CD4-positive, alpha-beta T cell treated with Interleukin-4 for 1 hour (primary cell): Measurements from ENCODE around the gene LPIN1.
A peak's percentile ranks its signal among the peaks of the same experiment; 100 is the strongest.
"Not testable (repeated sequence)": the region's sequence is repeated elsewhere in the genome, so short reads cannot be mapped to it uniquely, and the experiment has no call there.

Experiments used
- DNase-seq, 2 donors: peaks; one replicate each; pipeline ENCODE4 v3.0.0-alpha.2; 2020 to 2022

Gene LPIN1

DNA sequence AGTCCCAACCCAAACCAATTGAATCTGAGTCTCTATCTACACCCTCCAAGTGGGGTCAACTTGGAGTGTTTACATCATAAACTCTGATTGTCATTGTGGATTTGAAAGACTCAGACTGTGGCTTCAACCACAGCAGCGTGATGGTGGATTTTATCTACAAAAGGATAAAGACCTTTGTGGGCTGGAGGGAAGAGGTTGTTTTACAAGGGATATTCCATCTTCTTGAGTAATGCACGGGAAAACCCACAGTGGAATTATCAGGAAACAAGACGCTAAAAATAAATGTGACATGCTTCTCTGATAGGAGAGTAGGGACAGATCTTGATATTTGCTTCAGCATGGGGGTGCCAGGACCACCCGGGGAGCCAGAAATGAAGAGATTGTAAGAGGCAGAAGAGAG lies 93.5 kb downstream of the LPIN1 start:
- DNase-seq, result no peak

DNA sequence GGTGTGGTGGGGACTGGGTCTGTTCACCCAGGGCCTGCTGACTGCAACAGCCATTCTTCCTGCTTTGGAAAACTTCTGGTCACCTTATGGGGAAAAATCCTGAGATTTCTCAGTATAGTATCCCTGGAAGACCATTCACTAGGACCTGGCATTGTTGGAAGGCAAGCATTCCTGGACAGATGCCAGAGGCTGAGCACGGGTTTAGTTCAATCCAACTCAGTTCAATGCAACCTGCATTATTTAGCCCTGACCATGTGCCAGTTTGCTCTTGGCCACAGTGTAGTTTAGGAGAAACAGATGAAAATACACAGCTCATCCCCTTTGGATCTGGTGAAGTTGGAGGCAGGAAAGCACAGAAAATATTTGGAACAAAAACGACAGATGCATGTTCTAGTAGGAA lies 95.9 kb downstream of the LPIN1 start:
- no peak for DNase-seq

DNA sequence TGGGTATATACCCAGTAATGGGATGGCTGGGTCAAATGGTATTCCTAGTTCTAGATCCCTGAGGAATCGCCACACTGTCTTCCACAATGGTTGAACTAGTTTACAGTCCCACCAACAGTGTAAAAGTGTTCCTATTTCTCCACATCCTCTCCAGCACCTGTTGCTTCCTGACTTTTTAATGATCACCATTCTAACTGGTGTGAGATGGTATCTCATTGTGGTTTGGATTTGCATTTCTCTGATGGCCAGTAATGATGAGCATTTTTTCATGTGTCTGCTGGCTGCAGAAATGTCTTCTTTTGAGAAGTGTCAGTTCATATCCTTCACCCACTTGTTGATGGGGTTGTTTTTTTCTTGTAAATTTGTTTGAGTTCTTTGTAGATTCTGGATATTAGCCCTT lies 98.4 kb downstream of the LPIN1 start:
- DNase-seq, result not testable (repeated sequence)

DNA sequence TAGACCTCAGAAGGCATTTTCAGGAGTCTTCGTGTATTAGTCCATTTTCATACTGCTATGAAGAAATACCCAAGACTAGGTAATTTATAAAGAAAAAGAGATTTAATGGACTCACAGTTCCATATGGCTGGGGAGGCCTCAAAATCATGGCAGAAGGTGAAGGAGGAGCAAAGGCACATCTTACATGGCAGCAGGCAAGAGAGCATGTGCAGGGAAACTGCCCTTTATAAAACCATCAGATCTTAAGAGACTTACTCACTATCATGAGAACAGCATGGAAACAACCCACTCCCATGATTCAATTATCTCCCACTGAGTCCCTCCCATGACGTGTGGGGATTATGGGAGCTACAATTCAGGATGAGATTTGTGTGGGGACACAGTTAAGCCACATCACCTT lies 101.5 kb downstream of the LPIN1 start:
- not testable (repeated sequence) for DNase-seq

DNA sequence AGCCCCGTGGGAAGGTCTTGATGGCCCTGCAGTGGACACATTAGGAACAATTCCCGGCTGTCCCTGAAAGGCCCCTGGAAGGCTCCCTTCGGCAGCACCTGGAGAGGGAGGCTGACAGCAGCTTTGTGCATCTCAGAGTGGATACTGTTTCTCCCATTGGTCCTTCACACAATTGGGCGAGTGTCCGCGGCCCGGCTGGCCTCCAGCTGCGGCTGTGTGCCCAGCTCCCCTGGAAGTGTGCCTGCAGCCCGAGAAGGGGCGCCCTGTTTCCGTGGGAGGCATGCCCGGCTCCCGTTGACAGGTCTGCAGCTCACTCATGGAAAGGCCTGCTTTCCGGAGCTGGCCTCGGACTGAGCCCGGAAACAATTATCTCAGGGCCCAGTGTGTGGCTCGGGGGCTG lies 103.7 kb downstream of the LPIN1 start:
- DNase-seq, result no peak

DNA sequence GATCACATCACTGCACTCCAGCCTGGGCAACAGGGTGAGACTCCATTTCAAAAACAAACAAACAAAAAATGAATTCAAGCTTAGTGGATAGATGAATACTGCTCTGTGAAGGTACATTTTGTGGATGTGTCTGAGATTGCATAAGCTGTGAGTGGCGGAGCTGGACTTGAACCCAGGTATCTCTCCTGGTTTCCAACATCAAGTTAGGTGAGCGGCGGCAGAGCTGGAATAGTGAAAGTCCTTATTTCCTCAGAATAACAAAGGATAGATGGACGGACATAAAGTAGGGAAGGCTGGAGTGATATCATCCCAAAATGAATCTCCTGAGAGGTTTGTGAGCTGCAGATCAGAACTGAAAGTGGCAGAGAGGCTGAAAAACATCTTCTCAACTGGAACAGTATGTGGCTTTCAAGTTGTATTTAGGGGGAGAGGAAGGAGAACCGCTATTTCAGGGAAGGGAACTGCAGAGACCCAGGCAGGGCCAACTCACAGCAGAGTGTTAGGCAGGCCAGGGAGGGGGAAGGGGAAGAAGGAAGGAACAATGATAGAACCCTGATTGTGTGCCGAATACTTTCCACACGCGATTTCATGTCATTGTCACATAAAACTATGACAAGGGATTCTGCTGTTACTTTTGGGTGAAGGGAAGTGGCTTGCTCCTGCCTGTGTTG lies 106.2 kb downstream of the LPIN1 start:
- DNase-seq, result no peak

DNA sequence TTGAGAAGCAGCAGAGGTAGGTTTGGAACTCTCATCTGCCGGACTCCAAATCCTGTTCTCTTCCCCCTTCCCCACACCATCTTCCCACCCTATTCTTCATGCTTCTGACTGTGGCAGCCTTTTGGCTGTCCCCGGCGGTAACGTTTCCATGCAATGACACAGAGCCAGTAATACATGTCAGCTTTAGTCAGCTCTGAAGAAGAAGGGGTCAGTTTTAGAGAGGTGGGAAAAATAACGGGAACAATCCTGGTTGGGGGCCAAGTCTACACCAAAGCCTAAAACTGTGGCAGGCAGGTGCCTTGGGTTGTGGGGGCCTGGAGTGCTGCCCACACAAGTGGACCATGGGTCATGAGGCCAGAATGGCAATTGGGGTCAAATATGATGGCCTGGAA lies 106.8 kb downstream of the LPIN1 start:
- no peak for DNase-seq

DNA sequence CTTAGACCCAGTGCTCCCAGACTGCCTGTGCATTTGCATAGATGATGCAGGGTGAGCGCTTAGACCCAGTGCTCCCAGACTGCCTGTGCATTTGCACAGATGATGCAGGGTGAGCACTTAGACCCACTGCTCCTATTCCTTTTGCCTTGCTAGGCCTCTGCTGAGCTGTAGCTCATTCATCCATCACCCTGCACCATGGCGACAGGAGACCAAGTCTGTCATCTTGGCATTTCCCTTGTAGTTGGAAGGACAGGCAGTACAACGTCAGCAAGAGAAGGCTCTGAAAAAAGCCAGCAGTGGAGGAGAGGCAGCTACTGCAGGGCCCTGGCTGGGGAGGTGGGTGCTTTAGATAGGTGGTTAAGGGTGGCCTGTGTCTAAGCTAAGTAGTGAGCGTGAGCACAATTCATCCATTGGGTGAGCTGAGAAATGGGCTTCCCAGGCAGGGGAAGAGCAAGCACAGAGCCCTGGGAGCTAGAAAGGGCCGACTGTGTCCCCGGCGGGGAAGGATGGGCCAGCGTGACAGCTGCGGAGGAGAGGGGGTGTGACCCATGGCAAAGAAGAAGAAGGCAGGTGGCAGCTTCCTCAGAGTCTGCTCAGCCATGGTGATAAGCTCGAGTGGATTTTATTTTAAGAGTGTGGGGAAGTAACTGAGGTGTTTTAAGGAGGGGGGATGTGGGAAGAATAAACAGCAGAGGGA lies 108.8 kb downstream of the LPIN1 start:
- DNase-seq, result no peak

DNA sequence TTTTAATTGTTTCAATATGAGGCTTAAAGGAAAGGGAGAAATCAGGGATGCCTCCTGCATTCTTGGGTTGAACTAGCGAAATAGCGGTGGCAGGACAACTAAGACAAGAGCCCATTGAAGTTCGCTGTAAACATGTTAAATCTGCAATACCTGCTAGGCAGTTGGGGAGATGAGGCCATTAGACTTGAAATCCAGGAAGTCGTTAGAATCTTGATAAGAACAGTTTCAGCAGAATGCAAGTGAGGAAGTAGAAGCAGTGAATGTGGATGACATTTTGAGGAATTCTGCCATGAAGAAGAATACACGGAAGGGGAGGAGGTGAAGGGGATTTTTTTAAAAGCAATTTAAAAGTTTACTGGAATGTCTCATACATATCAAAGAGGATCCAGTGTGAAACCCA lies 109.7 kb downstream of the LPIN1 start:
- no peak for DNase-seq

DNA sequence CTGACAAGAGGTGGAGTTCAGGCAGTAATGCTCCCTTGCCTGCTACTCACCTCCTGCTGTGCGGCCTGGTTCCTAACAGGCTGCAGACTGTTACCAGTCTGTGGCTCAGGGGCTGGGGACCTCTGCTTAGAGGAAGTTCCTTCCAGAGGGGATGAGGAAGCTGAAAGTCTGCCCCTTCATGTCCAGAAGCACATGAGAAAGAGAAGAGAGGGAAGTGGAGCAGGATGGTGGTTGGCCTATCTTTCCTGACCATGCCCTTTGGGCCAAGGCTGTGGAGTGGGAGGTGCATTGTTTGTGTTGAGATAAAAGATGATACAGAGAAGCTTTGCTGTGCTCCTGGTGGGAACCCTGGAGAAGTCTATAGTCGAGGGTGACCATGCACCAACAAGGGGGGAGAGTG lies 112.5 kb downstream of the LPIN1 start:
- no peak for DNase-seq

DNA sequence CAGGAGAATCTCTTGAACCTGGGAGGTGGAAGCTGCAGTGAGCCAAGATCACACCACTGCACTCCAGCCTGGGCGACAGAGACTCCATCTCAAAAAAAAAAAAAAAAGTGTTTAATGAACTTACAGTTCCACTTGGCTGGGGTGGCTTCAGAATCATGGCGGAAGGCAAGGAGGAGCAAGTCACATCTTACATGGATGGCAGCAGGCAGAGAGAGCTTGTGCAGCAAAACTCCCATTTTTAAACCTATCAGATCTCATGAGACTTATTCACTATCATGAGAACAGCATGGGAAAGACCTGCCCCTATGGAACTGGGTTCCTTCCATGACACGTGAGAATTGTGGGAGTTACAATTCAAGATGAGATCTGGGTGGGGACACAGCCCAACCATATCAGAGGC lies 113.5 kb downstream of the LPIN1 start:
- not testable (repeated sequence) for DNase-seq

DNA sequence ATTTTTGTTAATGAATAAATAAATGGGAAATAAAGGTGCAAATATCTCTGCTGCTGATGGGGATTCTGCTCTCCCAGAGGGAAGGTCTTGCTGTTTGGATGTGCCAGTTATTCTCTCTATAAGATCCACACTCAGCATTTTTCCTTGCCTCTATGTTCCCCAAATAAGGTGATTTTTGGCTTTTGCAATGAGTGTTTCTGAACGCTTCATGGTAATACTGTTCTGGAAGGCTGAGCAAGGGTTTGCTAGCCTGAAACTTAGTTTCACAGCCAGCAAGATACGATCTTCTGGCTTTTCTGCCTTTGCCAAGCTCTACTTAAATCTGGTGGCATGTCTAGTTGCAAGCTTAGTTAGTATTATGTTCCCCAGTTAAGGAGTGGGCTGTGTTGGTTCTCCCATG lies 114.6 kb downstream of the LPIN1 start:
- DNase-seq, result no peak

DNA sequence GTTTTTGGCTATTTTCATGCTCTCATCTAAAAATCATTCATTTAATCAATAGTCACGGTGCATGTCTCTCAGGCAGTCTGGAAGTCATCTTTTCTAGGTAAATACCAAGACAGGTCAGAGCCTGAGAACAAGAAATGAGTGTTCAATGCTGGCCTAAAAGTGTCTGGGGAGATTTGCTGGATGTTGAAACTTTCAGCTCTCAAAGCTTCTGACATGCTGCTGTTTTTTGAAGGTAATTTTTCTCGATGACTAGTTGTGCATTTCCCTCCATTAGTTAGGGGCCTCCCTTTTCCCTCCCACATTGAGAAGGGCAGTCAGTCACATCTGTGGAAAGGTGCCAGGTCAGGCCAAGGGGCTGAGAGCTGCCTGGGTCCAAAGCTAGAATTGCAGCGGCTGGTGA lies 115.6 kb downstream of the LPIN1 start:
- DNase-seq, result no peak

DNA sequence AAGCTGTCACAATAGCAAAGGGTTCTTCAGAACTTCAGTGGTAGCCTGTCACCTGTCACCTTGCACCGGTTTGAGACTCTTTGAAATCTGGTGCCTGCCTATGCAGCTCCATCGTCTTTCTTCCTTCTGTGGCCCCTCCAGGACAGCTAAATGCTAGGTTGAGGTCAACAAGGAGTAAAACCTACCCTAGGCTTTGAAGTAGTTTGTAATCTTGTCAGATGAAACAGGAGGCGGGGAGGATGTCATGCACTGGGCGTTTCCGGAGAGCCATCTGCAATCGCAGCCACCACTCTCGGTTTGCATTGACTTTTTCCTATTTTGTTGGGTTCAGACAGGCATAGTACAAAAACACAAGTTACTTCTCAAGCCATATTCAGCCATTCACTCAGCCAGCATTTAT lies 116.7 kb downstream of the LPIN1 start:
- peak in 1 of 2 donors; percentile 7 for DNase-seq

DNA sequence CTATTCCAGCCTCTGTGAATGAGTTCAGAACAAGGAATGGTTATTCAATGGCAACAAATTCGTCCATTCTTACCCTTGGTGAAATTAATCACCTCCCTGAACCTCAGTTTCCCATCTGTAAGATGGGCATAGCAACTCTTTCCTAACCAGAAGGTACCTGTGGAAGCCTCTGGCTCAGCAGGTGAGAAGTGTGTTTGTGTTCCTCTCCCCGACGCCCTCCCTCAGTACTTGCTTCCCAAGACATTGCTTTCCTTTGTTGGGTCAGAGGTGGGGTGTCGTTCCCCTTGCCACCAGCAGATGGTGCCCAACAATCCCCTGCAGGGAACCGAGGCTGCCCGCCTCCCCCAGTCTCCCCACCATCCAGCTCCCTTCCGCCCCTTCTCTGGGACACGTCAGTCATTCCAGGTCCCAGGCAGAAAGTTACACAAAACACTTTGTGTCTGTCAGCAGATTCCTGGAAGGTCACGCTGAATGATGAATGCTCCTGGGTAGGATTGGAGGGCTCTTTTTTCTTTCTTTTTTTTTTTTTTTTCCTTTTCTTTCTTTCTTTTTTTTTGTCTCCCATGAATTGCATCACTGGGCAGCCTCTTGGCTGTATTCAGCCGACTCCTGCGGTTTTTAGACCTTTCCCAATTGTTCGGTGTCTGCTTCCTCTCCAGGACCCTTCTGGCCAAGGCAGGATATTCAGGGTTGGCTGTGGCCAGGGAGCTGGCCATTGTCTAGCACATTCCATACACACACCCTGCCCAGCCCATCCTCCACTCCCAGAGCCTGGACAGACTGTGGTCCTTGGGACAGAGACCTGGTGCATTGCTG lies 117.3 kb downstream of the LPIN1 start:
- DNase-seq, result peak; percentile 72 to 75

DNA sequence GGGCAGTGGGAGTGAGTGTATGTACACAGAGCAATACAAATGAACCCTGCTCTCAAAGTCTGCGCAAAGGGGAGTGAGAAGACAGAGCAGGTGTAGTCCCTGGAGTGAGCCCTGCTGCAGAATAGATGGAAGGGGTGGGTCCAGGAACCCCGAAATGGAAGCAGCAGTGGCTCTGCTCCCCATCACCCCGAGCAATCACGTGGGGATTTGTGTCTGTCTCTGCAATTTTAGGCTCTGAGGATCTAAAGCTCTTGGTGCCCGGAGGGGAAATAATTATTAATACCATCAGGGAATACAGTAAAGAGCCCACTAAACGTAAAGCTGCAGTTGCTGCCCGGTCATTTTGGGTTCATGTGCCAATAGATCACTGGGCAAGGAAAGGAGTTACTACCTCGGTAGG lies 118.3 kb downstream of the LPIN1 start:
- DNase-seq, result no peak

DNA sequence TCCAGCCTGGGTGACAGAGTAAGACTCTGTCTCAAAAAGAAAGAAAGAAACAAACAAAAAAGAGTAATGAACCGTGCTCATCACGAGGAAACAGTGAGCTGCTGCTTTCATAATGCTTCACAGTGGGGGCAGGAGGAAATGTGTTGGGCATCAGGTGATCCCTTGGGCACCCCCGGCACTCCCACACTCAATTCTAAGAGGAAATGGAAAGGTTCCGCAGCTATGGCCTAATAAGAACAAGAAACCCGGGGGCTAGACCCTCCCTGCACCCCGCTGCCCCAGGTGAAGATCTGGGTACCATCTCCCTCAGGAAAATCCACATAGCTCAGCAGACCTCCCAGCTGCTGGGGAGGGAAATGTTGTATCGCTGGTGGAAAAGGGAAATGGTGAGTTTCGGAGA lies 118.9 kb downstream of the LPIN1 start:
- no peak for DNase-seq

DNA sequence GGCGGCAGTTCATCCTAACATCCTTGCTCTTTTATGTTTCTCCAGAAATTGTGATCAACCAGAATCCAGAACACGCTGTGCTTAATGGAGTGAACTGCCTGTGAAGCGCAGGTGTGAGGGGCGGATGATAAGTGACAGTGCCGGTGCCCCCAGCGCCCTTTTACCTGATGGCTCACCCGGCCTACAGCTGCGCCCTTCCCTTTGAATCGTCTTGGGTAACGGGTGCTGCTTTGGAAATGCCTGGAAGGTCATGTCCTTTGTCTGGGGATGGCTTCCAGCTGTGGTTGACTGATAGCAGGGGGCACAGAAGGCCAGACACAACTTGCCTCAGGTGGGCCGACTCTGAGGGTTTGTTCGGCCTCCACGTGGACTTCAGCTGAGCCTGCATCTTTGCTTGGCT lies 119.4 kb downstream of the LPIN1 start:
- DNase-seq, result no peak

DNA sequence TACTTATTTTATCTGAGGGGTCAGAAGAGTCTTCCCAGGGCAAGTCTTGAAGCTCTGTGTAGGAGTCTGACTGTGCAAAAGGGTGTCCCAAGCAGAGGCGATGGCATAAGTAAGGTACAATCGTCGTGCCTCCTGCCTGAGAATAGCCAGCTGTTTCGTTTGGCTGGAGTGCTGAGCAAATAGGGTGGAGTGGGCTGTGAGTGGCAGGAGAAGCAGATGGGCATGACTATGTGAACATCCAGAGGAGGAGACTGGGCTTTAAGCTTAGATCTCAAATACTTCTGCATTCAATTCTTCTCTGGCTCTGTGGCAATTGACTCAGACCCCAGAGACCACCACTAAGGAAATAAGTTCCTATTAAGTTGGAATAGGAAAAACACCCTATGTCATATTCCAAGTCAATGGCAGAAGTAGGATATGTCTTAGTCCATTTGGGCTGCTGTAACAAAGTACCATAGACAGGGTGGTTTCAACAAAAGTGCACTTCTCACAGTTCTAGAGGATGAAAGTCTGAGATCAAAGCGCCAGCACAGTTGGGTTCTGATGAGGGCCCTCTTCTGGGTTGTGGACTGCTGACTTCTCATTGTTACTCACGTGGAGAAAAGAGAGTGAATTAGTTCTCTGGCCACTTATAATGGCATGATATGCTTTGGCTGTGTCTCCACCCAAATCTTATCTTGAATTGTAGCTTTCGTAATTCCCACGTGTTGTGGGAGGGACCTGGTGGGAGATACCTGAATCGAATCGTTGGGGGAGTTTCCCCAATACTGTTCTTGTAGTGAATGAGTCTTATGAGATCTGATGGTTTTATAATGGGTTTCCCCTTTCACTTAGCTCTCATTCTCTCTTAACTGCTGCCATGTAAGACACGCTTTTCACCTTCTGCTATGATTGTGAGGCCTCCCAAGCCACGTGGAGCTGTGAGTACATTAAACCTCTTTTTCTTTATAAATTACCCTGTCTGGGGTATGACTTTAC lies 120.2 kb downstream of the LPIN1 start:
- no peak for DNase-seq

DNA sequence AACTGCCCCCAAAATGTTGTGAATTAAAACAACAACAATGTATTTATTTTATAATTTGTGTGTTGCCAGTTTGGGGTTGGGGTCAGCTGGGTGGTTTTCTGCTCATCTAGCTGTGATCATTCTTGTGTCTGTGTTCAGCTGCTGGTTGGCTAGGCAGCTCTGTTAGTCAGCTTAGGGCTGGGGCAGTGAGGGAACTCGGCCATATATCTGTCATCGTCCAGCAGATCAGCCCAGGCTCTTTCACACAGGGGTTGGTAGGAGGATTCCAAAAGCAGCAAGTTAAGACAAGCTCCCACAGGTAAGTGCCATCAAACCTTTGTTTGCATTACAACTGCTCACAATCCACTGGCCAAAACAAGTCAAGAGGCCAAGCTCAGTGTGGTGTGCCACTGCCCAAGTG lies 121.5 kb downstream of the LPIN1 start:
- no peak for DNase-seq

DNA sequence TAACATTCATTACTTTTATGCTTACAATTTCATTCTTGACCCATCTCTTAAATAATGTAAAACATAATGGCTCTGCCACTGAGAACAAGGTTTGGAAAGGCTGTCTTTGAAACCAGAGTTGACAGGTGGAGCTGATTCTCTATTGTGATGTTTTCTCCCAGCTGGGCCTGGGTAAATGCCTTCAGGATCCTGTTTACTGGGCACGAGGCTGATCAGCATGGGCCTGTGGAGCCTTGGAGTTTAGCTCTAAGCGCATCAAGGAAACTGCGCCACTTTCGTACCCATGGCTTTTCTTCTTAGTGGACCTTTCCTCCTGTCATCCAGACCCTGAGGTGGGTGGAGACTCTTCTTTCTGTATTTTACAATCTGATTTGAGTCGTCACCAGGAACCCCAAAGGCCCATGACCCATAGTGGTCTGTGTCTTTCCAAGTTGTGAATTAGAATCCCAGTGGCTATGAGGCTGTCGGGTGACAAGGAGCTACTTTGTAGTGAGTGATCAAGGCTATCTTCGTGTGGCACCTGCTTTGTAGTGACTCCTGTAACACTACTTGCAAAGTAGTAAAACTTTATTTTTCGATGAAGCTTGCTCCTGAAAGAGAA lies 123.1 kb downstream of the LPIN1 start:
- no peak for DNase-seq

DNA sequence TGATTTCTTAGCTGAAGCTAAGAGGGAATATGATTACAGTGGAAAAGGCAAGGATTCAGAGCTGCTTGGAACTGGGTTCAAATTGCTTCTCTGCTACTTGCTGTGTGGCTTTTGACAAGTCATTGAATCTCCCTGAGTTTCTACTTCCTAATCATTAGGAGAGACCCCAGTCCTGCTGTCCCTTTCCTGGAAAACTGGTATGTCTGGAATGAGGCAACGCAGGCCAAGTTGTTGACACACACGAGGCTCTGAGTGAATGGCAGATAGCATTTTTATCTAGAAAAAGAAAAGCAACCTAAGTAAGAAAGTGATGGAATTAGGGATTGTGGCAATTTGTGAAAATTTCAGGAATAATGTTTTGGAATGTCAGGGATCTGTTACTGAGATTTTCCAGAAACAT lies 123.6 kb downstream of the LPIN1 start:
- no peak for DNase-seq
